AG04449 (cell line): Measurements from ENCODE around the gene MED8.

Experiments
- CTCF ChIA-PET: fragments of 350-600 bp; formaldehyde crosslinking; extraction: SDS; loops from one replicate; lab custom pipeline; 2021; ENCODE audit warnings: antibody characterized with exemption; lab: Yijun Ruan, JAX
- POLR2A ChIA-PET: fragments of 400-600, 350-600 bp; formaldehyde crosslinking; extraction: SDS; loops from one replicate; lab custom pipeline; 2020; ENCODE audit warnings: antibody characterized with exemption, inconsistent platforms; lab: Yijun Ruan, JAX
- DNase-seq: peaks from one replicate; pipeline ENCODE4 v3.0.0-alpha.2; 2010; ENCODE audit warnings: low read depth, low spot score
- H3K4me3 ChIP-seq: 2 replicates; pipeline ENCODE4 v1.5.1; 2011; ENCODE audit warnings: low read depth, mild to moderate bottlenecking, control low read depth, low read length
- TF ChIP-seq, protein P1 (sequence below): IDR thresholded peaks from one replicate; pipeline ENCODE4 v1.5.1; 2011; ENCODE audit warnings: mild to moderate bottlenecking, moderate library complexity, low read length, control low read depth, inconsistent platforms; ENCODE audit not compliant: insufficient read depth; ENCODE audit errors: missing control alignments

The MED8 gene

DNA sequence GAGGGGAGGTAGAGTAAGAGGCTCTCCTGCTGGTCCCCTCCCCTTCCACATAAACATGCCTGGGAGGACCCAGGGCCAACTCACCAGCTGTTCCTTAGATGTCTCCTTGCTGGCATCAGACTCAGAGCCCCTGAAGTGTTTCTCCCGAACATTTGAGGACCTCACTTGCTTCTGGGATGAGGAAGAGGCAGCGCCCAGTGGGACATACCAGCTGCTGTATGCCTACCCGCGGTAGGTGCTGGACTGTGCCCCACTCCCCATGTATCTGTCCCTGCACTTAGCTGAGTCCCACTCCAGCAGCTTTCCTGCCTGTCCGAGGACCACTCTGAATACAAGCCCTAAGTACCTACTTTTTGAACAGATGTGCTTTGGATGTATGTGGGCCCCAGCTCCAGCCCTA is 51.6 kb downstream of the MED8 start:
- no peak overlapping the region for H3K4me3 ChIP-seq
- TF ChIP-seq, protein P1, sequence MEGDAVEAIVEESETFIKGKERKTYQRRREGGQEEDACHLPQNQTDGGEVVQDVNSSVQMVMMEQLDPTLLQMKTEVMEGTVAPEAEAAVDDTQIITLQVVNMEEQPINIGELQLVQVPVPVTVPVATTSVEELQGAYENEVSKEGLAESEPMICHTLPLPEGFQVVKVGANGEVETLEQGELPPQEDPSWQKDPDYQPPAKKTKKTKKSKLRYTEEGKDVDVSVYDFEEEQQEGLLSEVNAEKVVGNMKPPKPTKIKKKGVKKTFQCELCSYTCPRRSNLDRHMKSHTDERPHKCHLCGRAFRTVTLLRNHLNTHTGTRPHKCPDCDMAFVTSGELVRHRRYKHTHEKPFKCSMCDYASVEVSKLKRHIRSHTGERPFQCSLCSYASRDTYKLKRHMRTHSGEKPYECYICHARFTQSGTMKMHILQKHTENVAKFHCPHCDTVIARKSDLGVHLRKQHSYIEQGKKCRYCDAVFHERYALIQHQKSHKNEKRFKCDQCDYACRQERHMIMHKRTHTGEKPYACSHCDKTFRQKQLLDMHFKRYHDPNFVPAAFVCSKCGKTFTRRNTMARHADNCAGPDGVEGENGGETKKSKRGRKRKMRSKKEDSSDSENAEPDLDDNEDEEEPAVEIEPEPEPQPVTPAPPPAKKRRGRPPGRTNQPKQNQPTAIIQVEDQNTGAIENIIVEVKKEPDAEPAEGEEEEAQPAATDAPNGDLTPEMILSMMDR, result no peak
- POLR2A ChIA-PET, result no interaction called here

DNA sequence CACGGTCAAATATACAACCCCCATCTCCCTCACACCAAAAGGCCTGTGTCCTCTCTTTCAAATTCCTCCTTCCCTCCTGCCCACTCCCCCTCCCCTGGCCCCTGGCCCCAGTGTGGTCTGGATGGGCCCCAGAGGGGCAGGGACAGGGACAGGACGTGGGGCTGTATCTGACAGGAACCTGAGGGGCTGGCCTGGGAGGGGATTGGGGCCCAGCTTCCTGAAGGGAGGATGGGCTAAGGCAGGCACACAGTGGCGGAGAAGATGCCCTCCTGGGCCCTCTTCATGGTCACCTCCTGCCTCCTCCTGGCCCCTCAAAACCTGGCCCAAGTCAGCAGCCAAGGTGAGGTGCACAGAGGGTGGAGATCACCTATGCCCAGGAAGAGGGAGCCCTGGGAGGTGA is 52.0 kb downstream of the MED8 start, which contains the start of gene MPL:
Gene MPL, plus strand, starts transcription at position 231 of the 400 bp plus-strand sequence. Its CDS starts 31 bp downstream, at position 262.
- DNase-seq, result no peak
- POLR2A ChIA-PET, result no interaction called here
- TF ChIP-seq, protein P1, result no peak
- CTCF ChIA-PET, result no interaction called here
- no peak within 1 kb of the TSS for H3K4me3 ChIP-seq

More for the DNA sequence above, 51.6 kb downstream of the MED8 start:
- no peak for DNase-seq
- CTCF ChIA-PET, result no interaction called here

DNA sequence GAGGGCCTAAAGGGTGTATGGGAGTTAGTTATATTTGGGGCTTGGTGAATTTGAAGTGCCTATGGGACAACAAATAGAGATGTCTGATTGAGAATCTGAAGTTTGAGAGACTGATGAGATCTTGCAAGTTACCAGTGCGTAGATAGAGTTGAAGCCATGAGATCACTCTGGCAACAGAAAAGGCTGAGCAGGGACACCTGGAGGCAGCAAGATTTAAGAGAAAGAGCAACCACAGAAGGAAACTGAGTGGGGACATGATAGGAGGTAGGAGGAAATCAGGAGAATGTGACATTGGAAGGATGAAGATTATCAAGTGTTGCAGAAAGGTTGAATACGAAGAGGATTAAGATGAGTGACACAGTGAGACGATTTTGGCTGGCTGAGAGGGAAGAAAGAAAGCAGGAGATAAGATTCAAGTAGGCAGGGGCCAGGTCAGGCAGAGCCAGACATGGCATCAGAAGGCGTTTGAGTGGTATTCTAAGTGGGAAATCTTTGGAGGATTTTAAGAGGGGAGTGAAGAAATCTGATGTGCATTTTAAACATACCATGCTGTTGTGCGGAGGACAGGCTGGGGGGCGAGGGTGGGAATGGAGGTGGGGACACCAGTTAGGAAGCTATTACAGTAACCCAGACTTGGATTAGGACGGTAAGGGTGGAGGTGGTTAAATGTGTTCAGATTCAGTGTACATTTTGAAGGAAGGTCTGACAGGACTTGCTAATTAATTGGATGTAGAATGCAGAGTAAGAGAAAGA is 55.0 kb downstream of the MED8 start:
- DNase-seq, result no peak
- no peak overlapping the region for H3K4me3 ChIP-seq
- TF ChIP-seq, protein P1, result no peak
- POLR2A ChIA-PET, result no interaction called here
- CTCF ChIA-PET, result no interaction called here
